NCI-H2196 (cell line): ENCODE results near the gene SETBP1.

ENCODE experiments used
- DNase-seq: peaks from one replicate; lab custom pipeline; 2025; ENCODE audit not compliant: unreplicated experiment; lab: John Stamatoyannopoulos, UW

The SETBP1 gene

GRCh38 chr18:44758861-44759631, 78.4 kb downstream of the SETBP1 start:
- no peak for DNase-seq

DNA sequence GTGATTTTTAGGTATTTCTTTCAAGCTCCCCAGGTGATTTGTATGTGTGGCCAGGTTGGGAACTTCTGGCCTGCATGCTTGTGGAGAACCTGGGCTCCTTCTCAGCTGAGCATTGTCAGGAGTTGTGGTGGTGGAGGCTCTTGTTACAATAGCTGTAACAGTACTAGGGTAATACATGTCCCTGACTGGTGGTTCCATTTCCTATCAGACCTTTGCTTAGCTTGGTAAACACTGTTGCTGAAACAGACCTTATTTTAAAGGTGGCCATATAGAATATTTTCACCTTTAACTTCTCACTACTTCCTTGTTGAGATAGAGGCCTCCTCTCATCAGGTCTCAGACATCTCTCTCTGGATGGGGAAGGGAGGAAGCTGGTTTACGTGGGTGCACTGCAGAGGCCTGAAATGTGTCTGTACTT, 79.2 kb downstream of the SETBP1 start:
- no peak for DNase-seq

- DNase-seq = peak; percentile 8
These were observed 81.1 kb downstream of the SETBP1 start for GRCh38 chr18:44761812-44762211.

GRCh38 chr18:44763327-44763726, 82.6 kb downstream of the SETBP1 start:
- no peak for DNase-seq

DNA sequence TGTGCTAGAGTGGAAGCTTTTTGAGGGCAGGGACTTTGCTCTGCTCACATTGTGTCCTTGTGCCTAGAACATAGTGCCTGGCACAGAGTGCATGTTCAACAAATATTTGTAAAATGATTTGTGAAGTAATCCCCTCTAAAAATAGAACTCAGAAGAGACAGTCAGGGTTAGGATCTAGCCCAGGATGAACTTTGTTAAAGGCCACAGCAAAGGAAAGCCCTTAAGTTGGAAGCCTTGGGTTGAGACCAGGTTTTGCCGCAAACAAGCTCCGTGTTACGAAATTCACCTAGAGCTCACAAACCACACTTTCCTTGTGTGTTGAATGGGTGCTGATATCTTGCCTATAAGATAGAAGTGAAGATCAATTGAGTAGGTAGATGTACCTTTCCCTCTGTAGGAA, 84.2 kb downstream of the SETBP1 start:
- DNase-seq = no peak

DNA sequence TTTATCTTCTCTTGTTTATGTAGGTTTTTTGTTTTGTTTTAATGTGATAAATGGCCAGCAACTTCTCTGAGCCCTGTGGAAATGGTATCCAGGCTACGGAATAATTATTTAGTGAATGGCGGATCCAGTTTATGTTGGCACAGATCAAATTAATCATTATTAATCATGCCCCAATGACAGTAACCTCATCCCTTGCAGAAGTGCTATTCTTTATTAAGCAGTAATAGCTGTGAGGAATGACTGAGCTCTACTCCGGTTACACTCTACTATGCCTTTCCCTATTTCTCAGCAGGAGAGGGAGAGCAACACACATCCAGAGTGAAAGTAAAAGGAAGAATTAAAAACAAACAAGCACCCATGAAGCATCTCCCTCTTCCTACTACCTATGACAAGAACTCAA, 84.8 kb downstream of the SETBP1 start:
- no peak for DNase-seq

GRCh38 chr18:44766450-44766849, 85.8 kb downstream of the SETBP1 start:
- no peak for DNase-seq

GRCh38 chr18:44767807-44768206, 87.1 kb downstream of the SETBP1 start:
- no peak for DNase-seq

- no peak for DNase-seq
These were observed 90.0 kb downstream of the SETBP1 start for GRCh38 chr18:44770641-44771040.

DNA sequence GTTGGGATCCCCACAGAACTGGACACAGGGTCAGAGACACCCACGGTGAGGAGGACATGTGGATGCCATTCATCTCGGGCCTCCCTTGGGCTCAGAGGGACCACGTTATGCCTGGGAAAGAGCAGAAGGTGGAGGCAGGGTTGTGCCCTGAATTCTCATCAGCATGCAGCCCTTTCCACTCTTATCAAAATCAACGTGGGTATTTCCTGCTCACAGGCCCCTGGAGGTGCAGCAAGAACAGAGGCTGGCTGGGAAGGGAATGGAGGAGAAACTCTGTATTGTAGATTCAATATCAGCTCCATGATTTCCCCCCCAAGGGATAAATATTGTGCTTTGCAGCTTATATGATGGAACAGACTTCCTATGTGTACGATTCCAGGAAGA, 90.9 kb downstream of the SETBP1 start:
- no peak for DNase-seq

DNA sequence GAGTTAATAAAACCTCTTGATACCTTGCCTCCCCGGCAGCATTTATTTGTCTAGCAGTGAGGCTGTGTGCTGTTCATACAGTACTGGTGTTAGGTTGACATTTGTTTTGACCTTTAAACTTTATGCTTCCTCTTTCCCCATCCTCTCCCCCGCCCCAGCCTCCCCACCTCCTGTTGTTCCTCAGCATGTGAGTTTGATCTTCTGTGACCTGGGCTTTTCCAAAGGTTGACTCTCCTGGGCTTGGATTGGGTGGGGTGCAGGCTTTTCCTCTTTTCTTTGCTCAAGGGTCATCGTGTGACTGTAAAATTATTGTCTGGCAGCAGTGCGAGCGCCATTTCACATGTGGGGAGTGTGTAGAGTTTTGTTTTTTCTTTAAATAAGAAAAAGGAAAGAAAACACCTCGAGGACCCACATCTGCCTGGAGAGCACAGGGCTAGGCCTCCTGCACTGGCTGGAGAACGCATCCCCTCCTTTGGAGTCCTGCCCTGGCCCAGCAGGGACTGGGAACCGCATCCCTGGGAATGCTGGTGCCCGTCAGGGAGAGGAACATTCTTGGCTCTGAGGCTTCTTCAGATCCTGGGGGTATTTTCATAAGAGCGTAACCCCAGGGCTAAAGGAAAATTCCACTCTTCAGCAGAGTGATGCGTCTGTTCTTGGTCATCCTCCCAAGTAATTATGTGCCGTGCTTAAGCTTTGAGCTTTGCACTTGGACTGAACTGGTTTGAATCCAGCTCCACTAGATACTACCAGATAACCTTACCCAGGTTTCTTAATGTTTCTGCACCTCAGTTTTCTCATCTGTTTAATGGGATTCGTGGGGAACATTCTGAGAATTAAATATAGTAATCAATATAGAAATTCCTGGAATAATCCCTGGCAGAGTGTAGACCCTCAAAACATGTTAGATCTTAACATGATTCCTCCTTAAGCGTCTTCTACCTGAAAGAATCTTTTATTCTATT, 91.5 kb downstream of the SETBP1 start:
- peak; percentile 15 for DNase-seq

DNA sequence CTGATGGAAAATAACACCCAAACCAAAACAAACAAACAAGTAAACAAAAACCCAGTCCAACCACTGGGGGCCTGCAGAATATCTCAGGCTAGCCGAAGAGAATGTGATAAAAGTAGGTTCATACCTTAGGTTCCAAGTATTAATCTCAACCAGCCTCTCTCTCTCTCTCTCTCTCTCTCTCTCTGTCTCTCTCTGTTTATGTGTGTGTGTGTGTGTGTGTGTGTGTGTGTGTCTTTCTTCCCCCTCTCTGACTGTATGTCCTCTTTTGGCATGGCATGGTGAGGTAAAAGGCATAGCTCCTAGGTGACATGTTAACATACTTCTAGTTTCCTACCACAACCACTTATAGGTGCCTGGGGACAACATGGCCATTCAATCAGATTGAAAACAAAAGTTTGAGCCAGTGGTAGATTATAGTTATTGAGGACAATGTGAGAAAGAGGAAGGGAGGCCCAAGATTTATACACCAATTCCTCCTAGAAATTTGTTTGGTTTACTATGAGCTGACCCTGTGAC, 93.0 kb downstream of the SETBP1 start:
- no peak for DNase-seq

GRCh38 chr18:44774191-44774590, 93.5 kb downstream of the SETBP1 start:
- no peak for DNase-seq

- no peak for DNase-seq
These were observed 96.9 kb downstream of the SETBP1 start for GRCh38 chr18:44777457-44778192.

- DNase-seq = no peak
These were observed 98.1 kb downstream of the SETBP1 start for GRCh38 chr18:44778788-44779187.

DNA sequence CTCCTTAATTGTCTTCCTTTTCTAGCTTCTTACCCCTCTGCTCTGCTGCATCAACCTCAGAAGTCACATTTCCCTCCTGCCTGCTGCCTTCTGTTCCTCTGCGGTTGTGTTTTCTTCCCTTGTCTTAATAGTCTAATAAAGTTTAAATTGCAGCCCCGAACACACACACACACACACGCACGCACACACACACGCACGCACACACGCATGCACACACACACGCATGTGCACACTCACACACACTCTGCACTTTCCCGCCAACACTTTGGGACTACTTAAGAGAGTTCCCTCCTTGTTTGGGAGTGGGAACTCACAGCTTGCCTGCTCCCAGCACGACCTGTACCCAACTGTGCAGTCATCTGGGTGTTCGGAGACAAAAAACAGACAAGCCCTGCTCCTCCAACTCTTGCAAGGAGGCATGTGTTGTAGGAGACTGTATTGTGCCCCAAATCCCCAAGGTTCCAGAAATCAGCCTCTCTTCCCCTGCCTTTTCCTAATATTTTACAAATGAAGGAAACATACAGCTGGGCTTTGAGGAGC, 99.1 kb downstream of the SETBP1 start:
- DNase-seq = no peak

DNA sequence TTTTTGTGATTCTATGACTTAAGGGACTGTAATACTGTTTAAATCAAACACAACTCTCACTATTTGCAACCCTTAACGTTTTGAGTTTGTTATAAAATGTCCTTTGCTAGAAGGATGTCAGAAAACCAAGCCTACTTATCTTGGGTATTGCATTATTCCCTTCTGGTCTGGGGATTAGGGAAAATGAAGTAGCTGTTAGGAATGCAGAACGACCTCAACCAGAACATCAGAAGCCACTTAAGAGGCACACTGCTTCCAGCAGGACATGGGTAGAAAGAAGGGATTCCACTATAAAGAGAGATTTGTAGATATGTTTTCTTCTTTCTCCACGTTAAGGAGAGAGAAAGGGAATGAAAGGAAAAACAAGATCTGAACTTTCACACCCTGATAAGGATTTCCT, 101.2 kb downstream of the SETBP1 start:
- DNase-seq = no peak

GRCh38 chr18:44782617-44783016, 101.9 kb downstream of the SETBP1 start:
- no peak for DNase-seq

- DNase-seq = no peak
These were observed 102.7 kb downstream of the SETBP1 start for GRCh38 chr18:44783371-44783770.

- DNase-seq = no peak
These were observed 105.6 kb downstream of the SETBP1 start for GRCh38 chr18:44786257-44786656.

DNA sequence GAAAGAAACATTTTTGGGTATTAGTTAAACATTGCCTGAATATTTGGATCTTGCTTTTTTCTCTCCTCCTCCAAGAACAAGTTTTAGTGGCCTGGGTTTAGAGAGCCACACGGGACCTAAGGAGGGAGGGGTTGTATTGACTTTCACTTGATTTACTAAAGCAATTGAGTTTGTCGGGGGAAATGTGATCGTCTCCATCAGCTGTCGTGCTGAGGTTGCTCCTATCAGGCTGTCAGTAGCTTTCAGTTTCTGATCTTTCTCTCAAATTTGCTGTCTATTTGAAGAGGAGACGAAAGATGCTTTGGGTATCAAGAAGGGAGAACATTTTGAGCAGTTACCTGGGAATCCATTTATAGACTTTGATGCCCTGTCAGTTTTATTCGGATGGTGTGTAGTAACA, 106.0 kb downstream of the SETBP1 start:
- DNase-seq = no peak
